WTC11 (cell line): ENCODE results near the gene REG4. TPM values are rescaled to one million over a fixed set of nuclear protein-coding genes. Genes with fewer than 3 reads are reported as not detected.

Experiments
- ATAC-seq: fragments of 200-7000 bp; cut with Tn5 transposase; 2 replicates; pipeline ENCODE4 v1.10.0; 2021; ENCODE audit warnings: mild to moderate bottlenecking, moderate library complexity
- CTCF ChIA-PET: fragments of 300-600 bp; sonication (Branson Sonifier 250); formaldehyde crosslinking; loops from one replicate; lab custom pipeline; 2021; ENCODE audit warnings: antibody characterized with exemption; lab: Charles Lee
- POLR2A ChIA-PET: fragments of 350-600 bp; sonication (Branson Sonifier 250); formaldehyde crosslinking; loops from one replicate; lab custom pipeline; 2021; ENCODE audit warnings: antibody characterized with exemption; lab: Charles Lee
- DNase-seq: peaks from one replicate; pipeline ENCODE4 v3.0.0; 2021; ENCODE audit warnings: low spot score
- H3K27ac Mint-ChIP-seq: 2 replicates; pipeline ENCODE4 v1.8.0; 2021; ENCODE audit warnings: mixed read lengths
- H3K27me3 Mint-ChIP-seq: 2 replicates; pipeline ENCODE4 v1.8.0; 2021; ENCODE audit warnings: low read depth, mild to moderate bottlenecking, moderate library complexity, mixed read lengths
- H3K36me3 Mint-ChIP-seq: 2 replicates; pipeline ENCODE4 v1.8.0; 2021; ENCODE audit warnings: mixed read lengths
- H3K4me1 Mint-ChIP-seq: 2 replicates; pipeline ENCODE4 v1.8.0; 2022; ENCODE audit warnings: mixed read lengths
- H3K4me3 Mint-ChIP-seq: 2 replicates; pipeline ENCODE4 v1.8.0; 2021; ENCODE audit warnings: mild to moderate bottlenecking, moderate library complexity, mixed read lengths
- H3K9me3 Mint-ChIP-seq: 2 replicates; pipeline ENCODE4 v1.8.0; 2021; ENCODE audit warnings: mixed read lengths
- CREB1 ChIP-seq: sonication (generic); formaldehyde crosslinking; IDR thresholded peaks from 2 replicates; pipeline ENCODE4 v1.8.0; 2023; ENCODE audit warnings: mild to moderate bottlenecking, missing genetic modification reagents
- CREM ChIP-seq: sonication (generic); formaldehyde crosslinking; IDR thresholded peaks from 2 replicates; pipeline ENCODE4 v1.8.1; 2022; ENCODE audit warnings: mild to moderate bottlenecking, missing genetic modification reagents, moderate library complexity
- ESRRA ChIP-seq: sonication (generic); formaldehyde crosslinking; IDR thresholded peaks from 2 replicates; pipeline ENCODE4 v1.8.1; 2022; ENCODE audit warnings: mild to moderate bottlenecking, missing genetic modification reagents, borderline replicate concordance
- ETV6 ChIP-seq: sonication (generic); formaldehyde crosslinking; IDR thresholded peaks from 2 replicates; pipeline ENCODE4 v1.8.1; 2022; ENCODE audit warnings: mild to moderate bottlenecking, missing genetic modification reagents
- FOXK1 ChIP-seq: sonication (generic); formaldehyde crosslinking; IDR thresholded peaks from 2 replicates; pipeline ENCODE4 v1.8.0; 2022; ENCODE audit warnings: mild to moderate bottlenecking, moderate library complexity, missing genetic modification reagents
- FOXP1 ChIP-seq: sonication (generic); formaldehyde crosslinking; IDR thresholded peaks from 2 replicates; pipeline ENCODE4 v1.8.0; 2022; ENCODE audit warnings: missing genetic modification reagents, mild to moderate bottlenecking, moderate library complexity, borderline replicate concordance
- IRF2 ChIP-seq: sonication (generic); formaldehyde crosslinking; IDR thresholded peaks from 2 replicates; pipeline ENCODE4 v1.8.0; 2022; ENCODE audit warnings: low read depth, missing genetic modification reagents, borderline replicate concordance
- NFE2L1 ChIP-seq: sonication (generic); formaldehyde crosslinking; IDR thresholded peaks from 2 replicates; pipeline ENCODE4 v1.8.1; 2023; ENCODE audit warnings: missing genetic modification reagents
- NR2C2 ChIP-seq: sonication (generic); formaldehyde crosslinking; IDR thresholded peaks from 2 replicates; pipeline ENCODE4 v1.8.0; 2022; ENCODE audit warnings: mild to moderate bottlenecking, missing genetic modification reagents
- PRDM15 ChIP-seq: sonication (generic); formaldehyde crosslinking; IDR thresholded peaks from 2 replicates; pipeline ENCODE4 v1.8.0; 2022; ENCODE audit warnings: missing genetic modification reagents
- SMAD3 ChIP-seq: sonication (generic); formaldehyde crosslinking; IDR thresholded peaks from 2 replicates; pipeline ENCODE4 v1.8.0; 2022; ENCODE audit warnings: missing genetic modification reagents, mild to moderate bottlenecking, borderline replicate concordance
- TCF7 ChIP-seq: sonication (generic); formaldehyde crosslinking; IDR thresholded peaks from 2 replicates; pipeline ENCODE4 v1.8.0; 2022; ENCODE audit warnings: mild to moderate bottlenecking, low read depth, missing genetic modification reagents, moderate library complexity
- TP53 ChIP-seq: sonication (generic); formaldehyde crosslinking; IDR thresholded peaks from 2 replicates; pipeline ENCODE4 v1.8.1; 2023; ENCODE audit warnings: mild to moderate bottlenecking, missing genetic modification reagents
- USF1 ChIP-seq: sonication (generic); formaldehyde crosslinking; IDR thresholded peaks from 2 replicates; pipeline ENCODE4 v1.8.0; 2022; ENCODE audit warnings: mild to moderate bottlenecking, missing genetic modification reagents
- ZNF232 ChIP-seq: sonication (generic); formaldehyde crosslinking; IDR thresholded peaks from 2 replicates; pipeline ENCODE4 v1.8.0; 2022; ENCODE audit warnings: mild to moderate bottlenecking, missing genetic modification reagents
- ZNF263 ChIP-seq: sonication (generic); formaldehyde crosslinking; IDR thresholded peaks from 2 replicates; pipeline ENCODE4 v1.8.1; 2022; ENCODE audit warnings: low read depth, mild to moderate bottlenecking, moderate library complexity, missing genetic modification reagents
- ZNF317 ChIP-seq: sonication (generic); formaldehyde crosslinking; IDR thresholded peaks from 2 replicates; pipeline ENCODE4 v1.8.1; 2023; ENCODE audit warnings: low read depth, mild to moderate bottlenecking, moderate library complexity, missing genetic modification reagents, borderline replicate concordance
- ZNF425 ChIP-seq: fragments of 250-450 bp; sonication (Bioruptor Pico); conservative IDR thresholded peaks from 2 replicates; pipeline ENCODE4 v1.9.0; 2021; ENCODE audit warnings: mild to moderate bottlenecking
- total RNA-seq: library from RNA; stranded (reverse); gene quantifications from 3 replicates; pipeline ENCODE4 v1.2.3, GENCODE V29; 2021
- TF ChIP-seq, protein P1 (sequence below): sonication (generic); formaldehyde crosslinking; IDR thresholded peaks from 2 replicates; pipeline ENCODE4 v1.8.1; 2023; ENCODE audit warnings: mild to moderate bottlenecking, missing genetic modification reagents
- TF ChIP-seq, protein P2 (sequence below): sonication (generic); formaldehyde crosslinking; IDR thresholded peaks from 2 replicates; pipeline ENCODE4 v1.8.1; 2023; ENCODE audit warnings: mild to moderate bottlenecking, missing genetic modification reagents
- TF ChIP-seq, protein P3 (sequence below): fragments of 250-450 bp; sonication (Bioruptor Pico); IDR thresholded peaks from 2 replicates; pipeline ENCODE4 v1.9.0; 2021; ENCODE audit warnings: mild to moderate bottlenecking
- TF ChIP-seq, protein P4 (sequence below): sonication (generic); formaldehyde crosslinking; IDR thresholded peaks from 2 replicates; pipeline ENCODE4 v1.8.1; 2022; ENCODE audit warnings: low read depth, mild to moderate bottlenecking, moderate library complexity, missing genetic modification reagents, borderline replicate concordance

Gene REG4
- total RNA-seq, 1 experiment from 2014 or later = 0.31 TPM

DNA sequence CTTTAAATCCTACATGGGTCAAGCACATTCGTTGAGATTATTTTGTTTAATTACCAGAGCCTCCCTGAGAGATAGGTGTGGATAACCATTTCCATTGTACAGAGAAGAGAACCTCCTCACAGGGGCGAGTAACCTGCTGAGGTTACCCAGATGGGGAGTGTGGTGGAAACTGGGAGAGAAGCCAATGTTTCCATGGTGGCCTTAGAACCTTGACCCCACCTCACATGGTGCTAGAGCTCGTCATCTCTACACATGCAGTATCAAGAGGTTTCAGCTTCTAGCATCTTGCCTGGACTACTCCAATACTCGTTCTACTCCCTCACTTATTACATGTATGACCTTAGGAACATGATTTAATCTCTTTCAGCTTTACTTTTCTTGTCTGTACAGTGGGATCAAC is 4.8 kb downstream of the REG4 start:
- no peak overlapping the region for H3K4me3 Mint-ChIP-seq
- no peaks in the 10 kb centered on the region for H3K36me3 Mint-ChIP-seq
- no peak for TF ChIP-seq NFE2L1
- no peak for TF ChIP-seq TCF7 (CRISPR knock-in tag)
- TF ChIP-seq, protein P1, sequence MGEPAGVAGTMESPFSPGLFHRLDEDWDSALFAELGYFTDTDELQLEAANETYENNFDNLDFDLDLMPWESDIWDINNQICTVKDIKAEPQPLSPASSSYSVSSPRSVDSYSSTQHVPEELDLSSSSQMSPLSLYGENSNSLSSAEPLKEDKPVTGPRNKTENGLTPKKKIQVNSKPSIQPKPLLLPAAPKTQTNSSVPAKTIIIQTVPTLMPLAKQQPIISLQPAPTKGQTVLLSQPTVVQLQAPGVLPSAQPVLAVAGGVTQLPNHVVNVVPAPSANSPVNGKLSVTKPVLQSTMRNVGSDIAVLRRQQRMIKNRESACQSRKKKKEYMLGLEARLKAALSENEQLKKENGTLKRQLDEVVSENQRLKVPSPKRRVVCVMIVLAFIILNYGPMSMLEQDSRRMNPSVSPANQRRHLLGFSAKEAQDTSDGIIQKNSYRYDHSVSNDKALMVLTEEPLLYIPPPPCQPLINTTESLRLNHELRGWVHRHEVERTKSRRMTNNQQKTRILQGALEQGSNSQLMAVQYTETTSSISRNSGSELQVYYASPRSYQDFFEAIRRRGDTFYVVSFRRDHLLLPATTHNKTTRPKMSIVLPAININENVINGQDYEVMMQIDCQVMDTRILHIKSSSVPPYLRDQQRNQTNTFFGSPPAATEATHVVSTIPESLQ (CRISPR knock-in tag) = no peak
- no peak for TF ChIP-seq IRF2 (CRISPR knock-in tag)
- no peak for TF ChIP-seq ZNF317 (CRISPR knock-in tag)
- no peak for TF ChIP-seq ETV6
- no peak for TF ChIP-seq SMAD3 (CRISPR knock-in tag)
- no peak for TF ChIP-seq TP53 (CRISPR knock-in tag)
- TF ChIP-seq PRDM15 (CRISPR knock-in tag) = no peak
- no peak for TF ChIP-seq ZNF232 (CRISPR knock-in tag)
- no peak for TF ChIP-seq CREB1 (CRISPR knock-in tag)
- no peak for TF ChIP-seq FOXK1 (CRISPR knock-in tag)
- no peak for TF ChIP-seq ZNF425
- no peak for ATAC-seq
- no peaks in the 10 kb centered on the region; the same call in 1 of the 2 replicates for H3K27me3 Mint-ChIP-seq
- H3K27ac Mint-ChIP-seq = no peak overlapping the region
- DNase-seq = no peak
- CTCF ChIA-PET = interaction anchor here (0.8 kb wide), 1 partner anchor 79 kb away, joined by 3 read pairs; no protein-coding TSS in a partner anchor
- POLR2A ChIA-PET = no interaction called here
- no peaks in the 10 kb centered on the region for H3K9me3 Mint-ChIP-seq
- 0 out of 2 replicates have a peak, but pooled peaks cover 3% of the 10 kb centered on the region for H3K4me1 Mint-ChIP-seq

DNA sequence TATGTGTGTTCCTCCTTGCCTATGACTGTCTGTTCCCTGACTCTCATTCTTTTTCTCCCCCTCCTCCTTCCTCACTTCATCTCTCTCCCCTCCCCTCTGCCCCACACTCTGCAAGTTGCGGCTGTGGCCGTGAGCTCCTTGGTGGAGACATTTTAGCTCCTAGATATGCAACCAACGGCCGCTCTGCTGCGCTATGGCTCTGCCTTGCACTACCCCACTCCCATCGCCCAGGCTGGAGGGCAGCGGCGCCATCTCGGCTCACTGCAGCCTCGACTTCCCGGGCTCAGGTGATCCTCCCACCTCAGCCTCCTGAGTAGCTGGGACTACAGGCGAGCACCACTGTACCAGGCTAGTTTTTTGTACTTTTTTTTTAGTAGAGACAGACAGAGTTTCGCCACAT is 5.5 kb downstream of the REG4 start:
- TF ChIP-seq, protein P2, sequence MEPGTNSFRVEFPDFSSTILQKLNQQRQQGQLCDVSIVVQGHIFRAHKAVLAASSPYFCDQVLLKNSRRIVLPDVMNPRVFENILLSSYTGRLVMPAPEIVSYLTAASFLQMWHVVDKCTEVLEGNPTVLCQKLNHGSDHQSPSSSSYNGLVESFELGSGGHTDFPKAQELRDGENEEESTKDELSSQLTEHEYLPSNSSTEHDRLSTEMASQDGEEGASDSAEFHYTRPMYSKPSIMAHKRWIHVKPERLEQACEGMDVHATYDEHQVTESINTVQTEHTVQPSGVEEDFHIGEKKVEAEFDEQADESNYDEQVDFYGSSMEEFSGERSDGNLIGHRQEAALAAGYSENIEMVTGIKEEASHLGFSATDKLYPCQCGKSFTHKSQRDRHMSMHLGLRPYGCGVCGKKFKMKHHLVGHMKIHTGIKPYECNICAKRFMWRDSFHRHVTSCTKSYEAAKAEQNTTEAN (CRISPR knock-in tag) = no peak
- TF ChIP-seq ESRRA (CRISPR knock-in tag) = no peak
- TF ChIP-seq ZNF263 = no peak
- no peak for TF ChIP-seq USF1 (CRISPR knock-in tag)
- TF ChIP-seq, protein P3, sequence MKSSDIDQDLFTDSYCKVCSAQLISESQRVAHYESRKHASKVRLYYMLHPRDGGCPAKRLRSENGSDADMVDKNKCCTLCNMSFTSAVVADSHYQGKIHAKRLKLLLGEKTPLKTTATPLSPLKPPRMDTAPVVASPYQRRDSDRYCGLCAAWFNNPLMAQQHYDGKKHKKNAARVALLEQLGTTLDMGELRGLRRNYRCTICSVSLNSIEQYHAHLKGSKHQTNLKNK (CRISPR knock-in tag) = no peak
- TF ChIP-seq CREM = no peak
- no peak for TF ChIP-seq ZNF317 (CRISPR knock-in tag)
- TF ChIP-seq, protein P4, sequence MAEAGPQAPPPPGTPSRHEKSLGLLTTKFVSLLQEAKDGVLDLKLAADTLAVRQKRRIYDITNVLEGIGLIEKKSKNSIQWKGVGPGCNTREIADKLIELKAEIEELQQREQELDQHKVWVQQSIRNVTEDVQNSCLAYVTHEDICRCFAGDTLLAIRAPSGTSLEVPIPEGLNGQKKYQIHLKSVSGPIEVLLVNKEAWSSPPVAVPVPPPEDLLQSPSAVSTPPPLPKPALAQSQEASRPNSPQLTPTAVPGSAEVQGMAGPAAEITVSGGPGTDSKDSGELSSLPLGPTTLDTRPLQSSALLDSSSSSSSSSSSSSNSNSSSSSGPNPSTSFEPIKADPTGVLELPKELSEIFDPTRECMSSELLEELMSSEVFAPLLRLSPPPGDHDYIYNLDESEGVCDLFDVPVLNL (CRISPR knock-in tag) = no peak
- no peak for TF ChIP-seq FOXP1 (CRISPR knock-in tag)
- TF ChIP-seq NR2C2 (CRISPR knock-in tag) = no peak

More for the DNA sequence above, 5.5 kb downstream of the REG4 start:
- ATAC-seq = no peak
- Mint-ChIP-seq H3K4me3 (no peak overlapping the region), H3K27ac (no peak overlapping the region), H3K4me1 (0 out of 2 replicates have a peak, but pooled peaks cover 3% of the 10 kb centered on the region), H3K36me3 (no peaks in the 10 kb centered on the region), H3K9me3 (no peaks in the 10 kb centered on the region), H3K27me3 (no peaks in the 10 kb centered on the region; the same call in 1 of the 2 replicates)
- ChIA-PET POLR2A (no interaction called here), CTCF (no interaction called here)
- no peak for DNase-seq
